ENCODE results near the gene WNK2. TPM values are rescaled to one million over a fixed set of nuclear protein-coding genes. Genes with fewer than 3 reads are reported as not detected.
A peak's percentile ranks its signal among the peaks of the same experiment; 100 is the strongest.

The WNK2 gene
- total RNA-seq: 218 TPM
- long read RNA-seq, partial matches to known transcripts: 236 of 293 reads
- long read RNA-seq, other reads (novel, unspliced or antisense): 53 of 293 reads

GRCh38 chr9:93183663-93184431, at the start of gene WNK2:
TSS of gene WNK2 (plus strand) at chr9:93184139. CDS start at chr9:93184930, 791 bp downstream.
- peaks cover 66% of the 10 kb centered on the region for H3K27me3 ChIP-seq (ENCODE audit: low read depth)
- peak within 1 kb of the TSS; percentile 92 for H3K27ac ChIP-seq (replicated peaks)
- no peaks in the 10 kb centered on the region for H3K36me3 ChIP-seq
- intact Hi-C loops (cut with micrococcal nuclease): no loop called here
- H3K9me3 ChIP-seq (replicated peaks): no peaks in the 10 kb centered on the region
- DNase-seq: no peak
- H3K4me1 ChIP-seq: peaks cover 51% of the 10 kb centered on the region
- TF ChIP-seq, protein P1, sequence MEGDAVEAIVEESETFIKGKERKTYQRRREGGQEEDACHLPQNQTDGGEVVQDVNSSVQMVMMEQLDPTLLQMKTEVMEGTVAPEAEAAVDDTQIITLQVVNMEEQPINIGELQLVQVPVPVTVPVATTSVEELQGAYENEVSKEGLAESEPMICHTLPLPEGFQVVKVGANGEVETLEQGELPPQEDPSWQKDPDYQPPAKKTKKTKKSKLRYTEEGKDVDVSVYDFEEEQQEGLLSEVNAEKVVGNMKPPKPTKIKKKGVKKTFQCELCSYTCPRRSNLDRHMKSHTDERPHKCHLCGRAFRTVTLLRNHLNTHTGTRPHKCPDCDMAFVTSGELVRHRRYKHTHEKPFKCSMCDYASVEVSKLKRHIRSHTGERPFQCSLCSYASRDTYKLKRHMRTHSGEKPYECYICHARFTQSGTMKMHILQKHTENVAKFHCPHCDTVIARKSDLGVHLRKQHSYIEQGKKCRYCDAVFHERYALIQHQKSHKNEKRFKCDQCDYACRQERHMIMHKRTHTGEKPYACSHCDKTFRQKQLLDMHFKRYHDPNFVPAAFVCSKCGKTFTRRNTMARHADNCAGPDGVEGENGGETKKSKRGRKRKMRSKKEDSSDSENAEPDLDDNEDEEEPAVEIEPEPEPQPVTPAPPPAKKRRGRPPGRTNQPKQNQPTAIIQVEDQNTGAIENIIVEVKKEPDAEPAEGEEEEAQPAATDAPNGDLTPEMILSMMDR (IDR thresholded peaks at IDR 0.05; ENCODE audit: borderline replicate concordance): no peak
- peak within 1 kb of the TSS; percentile 76 for H3K4me3 ChIP-seq

DNA sequence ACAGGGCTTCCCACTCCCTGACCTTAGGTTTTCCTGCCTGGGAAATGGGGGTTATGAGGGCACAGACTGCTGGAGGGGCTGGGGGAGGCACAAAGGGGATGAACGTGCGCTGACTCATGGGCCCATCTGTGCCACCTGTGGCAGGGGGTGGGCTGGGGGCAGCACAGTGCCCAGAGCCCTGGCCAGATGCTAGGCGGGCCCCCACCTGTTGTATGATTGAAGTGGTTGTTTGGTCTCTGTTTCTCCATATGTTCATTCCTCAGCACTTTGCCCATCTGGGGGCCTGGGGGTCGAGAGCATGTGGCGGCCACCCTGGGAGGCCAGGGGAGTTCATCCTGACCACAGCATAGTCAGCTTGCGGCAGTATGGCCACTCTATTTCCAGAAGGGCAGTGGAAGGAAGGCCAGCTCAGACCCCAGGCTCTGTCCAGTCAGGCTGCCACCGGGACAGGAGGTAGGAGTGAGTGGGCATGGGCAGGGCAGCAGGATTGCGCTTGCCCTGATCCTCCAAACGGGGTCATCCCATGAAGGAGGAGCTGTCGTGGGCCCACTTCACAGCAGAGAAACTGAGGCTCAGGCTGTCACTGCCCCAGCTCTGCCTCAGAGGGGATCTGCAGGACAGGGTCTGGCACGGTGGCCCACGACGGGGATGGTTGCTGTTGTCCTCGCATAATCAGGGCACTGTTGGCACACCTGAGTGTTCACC, 49.0 kb upstream of the WNK2 start:
- intact Hi-C loops (cut with micrococcal nuclease): no loop called here
- no peak for DNase-seq
- TF ChIP-seq, protein P1 (IDR thresholded peaks at IDR 0.05; ENCODE audit: borderline replicate concordance): no peak
- Histone ChIP-seq H3K27me3 (ENCODE audit: low read depth) (no peaks in the 10 kb centered on the region), H3K27ac (replicated peaks) (peak overlapping the region; percentile 93), H3K4me1 (peaks cover 56% of the 10 kb centered on the region), H3K9me3 (replicated peaks) (peaks cover 4% of the 10 kb centered on the region), H3K4me3 (peak overlapping the region; percentile 87), H3K36me3 (no peaks in the 10 kb centered on the region)

- H3K4me3 ChIP-seq: peak overlapping the region; percentile 27
- DNase-seq: no peak
- peaks cover 4% of the 10 kb centered on the region for H3K9me3 ChIP-seq (replicated peaks)
- intact Hi-C loops (cut with micrococcal nuclease): no loop called here
- H3K36me3 ChIP-seq: no peaks in the 10 kb centered on the region
- H3K27ac ChIP-seq (replicated peaks): peak overlapping the region; percentile 6
- peaks cover 45% of the 10 kb centered on the region for H3K4me1 ChIP-seq
- H3K27me3 ChIP-seq (ENCODE audit: low read depth): no peaks in the 10 kb centered on the region
- TF ChIP-seq, protein P1 (IDR thresholded peaks at IDR 0.05; ENCODE audit: borderline replicate concordance): no peak
These were observed 47.9 kb upstream of the WNK2 start for GRCh38 chr9:93136011-93136440.

DNA sequence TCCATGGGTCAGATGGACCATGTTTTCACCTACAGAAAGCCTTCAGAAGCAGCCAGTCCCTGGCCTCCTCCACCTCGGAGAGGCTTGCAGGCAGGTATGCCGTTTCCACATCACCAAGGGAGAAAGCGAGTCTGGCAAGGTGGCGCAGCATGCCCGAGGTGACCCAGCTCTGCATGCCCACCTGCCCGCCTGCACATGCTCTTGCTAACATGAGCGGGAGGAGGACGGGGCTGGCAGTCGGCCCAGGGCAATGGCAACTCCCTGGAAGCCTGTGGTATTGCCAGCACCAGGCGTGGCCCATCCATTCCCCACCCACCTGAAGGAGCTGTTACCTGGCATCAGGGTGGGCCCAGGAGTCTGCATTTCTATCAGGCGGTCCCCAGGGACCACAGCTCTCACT, 46.6 kb upstream of the WNK2 start:
- no peak for DNase-seq
- H3K27me3 ChIP-seq (ENCODE audit: low read depth): no peaks in the 10 kb centered on the region
- H3K9me3 ChIP-seq (replicated peaks): peaks cover 4% of the 10 kb centered on the region
- H3K4me3 ChIP-seq: no peak overlapping the region
- peaks cover 32% of the 10 kb centered on the region for H3K4me1 ChIP-seq
- no peaks in the 10 kb centered on the region for H3K36me3 ChIP-seq
- intact Hi-C loops (cut with micrococcal nuclease): no loop called here
- TF ChIP-seq, protein P1 (IDR thresholded peaks at IDR 0.05; ENCODE audit: borderline replicate concordance): no peak
- H3K27ac ChIP-seq (replicated peaks): no peak overlapping the region

GRCh38 chr9:93138171-93138764, 45.7 kb upstream of the WNK2 start:
- Histone ChIP-seq H3K4me1 (peaks cover 23% of the 10 kb centered on the region), H3K27me3 (ENCODE audit: low read depth) (no peaks in the 10 kb centered on the region), H3K4me3 (no peak overlapping the region), H3K27ac (replicated peaks) (no peak overlapping the region), H3K36me3 (no peaks in the 10 kb centered on the region), H3K9me3 (replicated peaks) (peaks cover 4% of the 10 kb centered on the region)
- DNase-seq: no peak
- intact Hi-C loops (cut with micrococcal nuclease): no loop called here
- TF ChIP-seq, protein P1 (IDR thresholded peaks at IDR 0.05; ENCODE audit: borderline replicate concordance): no peak

Measured in left ventricle myocardium inferior (tissue), 1 donor.